Panc1 (cell line): ENCODE results near the gene CLIC1. TPM values are rescaled to one million over a fixed set of nuclear protein-coding genes. Genes with fewer than 3 reads are reported as not detected.

ENCODE experiments used
- ATAC-seq: fragments of 200-7000 bp; cut with Tn5 transposase; 2 replicates; pipeline ENCODE4 v1.9.1; 2020; ENCODE audit warnings: mild to moderate bottlenecking, moderate library complexity
- BruUV-seq: library from RNA; stranded (reverse); fragments of 400-500 nt; replicated peaks from 2 replicates; lab custom pipeline; 2021; lab: Mats Ljungman, UMichigan
- CTCF ChIA-PET: fragments of 300-600 bp; sonication (Branson Sonifier 250); formaldehyde crosslinking; loops from one replicate; lab custom pipeline; 2022; ENCODE audit warnings: antibody characterized with exemption; lab: Charles Lee
- POLR2A ChIA-PET: fragments of 300-600 bp; sonication (Branson Sonifier 250); formaldehyde crosslinking; loops from one replicate; lab custom pipeline; 2022; ENCODE audit warnings: antibody characterized with exemption; lab: Charles Lee
- DNase-seq: peaks from one replicate; pipeline ENCODE4 v3.0.0-alpha.2; 2010; ENCODE audit warnings: low read depth, low spot score
- H3K27ac ChIP-seq: 2 replicates; pipeline ENCODE4 v1.5.1; 2011; ENCODE audit warnings: mild to moderate bottlenecking, low read length, inconsistent platforms
- H3K27me3 ChIP-seq: fragments of 200-500 bp; sonication (Bioruptor generic); 2 replicates; pipeline ENCODE4 v1.6.0; 2014; ENCODE audit warnings: low read length, inconsistent platforms; ENCODE audit not compliant: control insufficient read depth, insufficient read depth
- H3K36me3 ChIP-seq: fragments of 200-500 bp; sonication (Bioruptor generic); 2 replicates; pipeline ENCODE4 v1.5.1; 2014; ENCODE audit warnings: inconsistent platforms, mild to moderate bottlenecking, low read length, moderate library complexity; ENCODE audit not compliant: control insufficient read depth, insufficient read depth
- H3K4me1 ChIP-seq: 2 replicates; pipeline ENCODE4 v1.5.1; 2011; ENCODE audit warnings: inconsistent platforms, mild to moderate bottlenecking, low read length, moderate library complexity; ENCODE audit not compliant: control insufficient read depth, insufficient read depth
- H3K4me3 ChIP-seq, 2 experiments: 2 replicates each; pipeline ENCODE4 v1.5.1; 2011 to 2012; ENCODE audit warnings: low read depth in 2 of 2, low read length in 2 of 2, mild to moderate bottlenecking in 2 of 2, inconsistent platforms in 1 of 2, moderate library complexity in 1 of 2
- H3K9me3 ChIP-seq: fragments of 200-500 bp; sonication (Bioruptor generic); 2 replicates; pipeline ENCODE4 v1.5.1; 2014; ENCODE audit warnings: low read depth, mild to moderate bottlenecking, inconsistent platforms, low read length, moderate library complexity; ENCODE audit not compliant: control insufficient read depth, insufficient read depth
- POLR2AphosphoS5 ChIP-seq: IDR thresholded peaks from 2 replicates; pipeline ENCODE4 v1.6.1; 2012; ENCODE audit warnings: mild to moderate bottlenecking, low read depth, low read length, moderate library complexity
- SIN3A ChIP-seq: IDR thresholded peaks from 2 replicates; pipeline ENCODE4 v1.6.1; 2012; ENCODE audit warnings: low read depth, mild to moderate bottlenecking, low read length, moderate library complexity, borderline replicate concordance; ENCODE audit not compliant: insufficient read depth
- TCF7L2 ChIP-seq: IDR thresholded peaks from 2 replicates; pipeline ENCODE4 v1.6.1; 2011; ENCODE audit warnings: mild to moderate bottlenecking, low read depth, low read length, inconsistent platforms
- in situ Hi-C: cut with HindIII; loops from 2 replicates; pipeline ENCODE4 v1.10.0; 2016; ENCODE audit warnings: low sequenced_read_pairs, low pct_unique_long_range_greater_than_20kb
- intact Hi-C: fragments of 100-400 bp; cut with micrococcal nuclease; formaldehyde crosslinking; loops from one replicate; pipeline ENCODE4 v1.10.0; 2022; ENCODE audit not compliant: unreplicated experiment
- total RNA-seq: library from RNA; stranded (reverse); gene quantifications from one replicate; pipeline ENCODE4 v1.2.1, GENCODE V29; 2021; ENCODE audit not compliant: unreplicated experiment
- TF ChIP-seq, protein P1 (sequence below), 2 experiments: IDR thresholded peaks; 2 replicates each; pipeline ENCODE4 v1.6.1; 2011 to 2012; ENCODE audit warnings: low read depth in 2 of 2, control low read depth in 1 of 2, low read length in 1 of 2, mild to moderate bottlenecking in 1 of 2, moderate library complexity in 1 of 2; ENCODE audit not compliant: insufficient read depth in 1 of 2
- TF ChIP-seq, protein P2 (sequence below): fragments of 450-650 bp; IDR thresholded peaks from 2 replicates; pipeline ENCODE4 v1.5.1; 2017; ENCODE audit warnings: mild to moderate bottlenecking

Gene CLIC1
- total RNA-seq, 1 experiment from 2014 or later: 583 TPM

DNA sequence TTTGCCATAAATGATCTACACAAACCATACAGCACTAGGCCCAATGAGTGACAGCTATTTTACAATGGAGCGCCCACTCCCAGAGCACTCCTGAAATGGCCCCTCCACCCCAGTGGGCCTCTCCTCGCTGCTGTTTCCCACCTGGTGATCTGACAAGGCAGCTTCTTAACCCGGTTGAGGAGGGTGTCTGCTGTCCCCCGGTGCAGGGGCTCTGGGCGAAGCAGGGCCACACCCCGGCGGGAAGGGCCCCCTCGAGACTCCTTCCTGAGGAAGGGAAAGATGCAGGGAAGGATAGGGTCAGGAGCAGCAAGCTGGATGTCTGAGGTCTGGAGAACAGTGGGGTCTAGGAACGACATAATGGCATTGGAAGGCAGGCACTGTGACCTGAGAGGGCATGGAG, 43.4 kb downstream of the CLIC1 start:
- no peaks in the 10 kb centered on the region for H3K27me3 ChIP-seq
- no peaks in the 10 kb centered on the region for H3K4me1 ChIP-seq
- H3K4me3 ChIP-seq: no peak overlapping the region
- ChIA-PET CTCF (no interaction called here), POLR2A (interaction anchor here (0.7 kb wide), 1 partner anchor 46 kb away, joined by 3 read pairs; no protein-coding TSS in a partner anchor)
- BruUV-seq: no TSS peak
- peaks cover 6% of the 10 kb centered on the region; the same call in 1 of the 2 replicates for H3K36me3 ChIP-seq
- no peaks in the 10 kb centered on the region for H3K9me3 ChIP-seq
- in situ Hi-C loops: no loop called here
- TF ChIP-seq, protein P1, sequence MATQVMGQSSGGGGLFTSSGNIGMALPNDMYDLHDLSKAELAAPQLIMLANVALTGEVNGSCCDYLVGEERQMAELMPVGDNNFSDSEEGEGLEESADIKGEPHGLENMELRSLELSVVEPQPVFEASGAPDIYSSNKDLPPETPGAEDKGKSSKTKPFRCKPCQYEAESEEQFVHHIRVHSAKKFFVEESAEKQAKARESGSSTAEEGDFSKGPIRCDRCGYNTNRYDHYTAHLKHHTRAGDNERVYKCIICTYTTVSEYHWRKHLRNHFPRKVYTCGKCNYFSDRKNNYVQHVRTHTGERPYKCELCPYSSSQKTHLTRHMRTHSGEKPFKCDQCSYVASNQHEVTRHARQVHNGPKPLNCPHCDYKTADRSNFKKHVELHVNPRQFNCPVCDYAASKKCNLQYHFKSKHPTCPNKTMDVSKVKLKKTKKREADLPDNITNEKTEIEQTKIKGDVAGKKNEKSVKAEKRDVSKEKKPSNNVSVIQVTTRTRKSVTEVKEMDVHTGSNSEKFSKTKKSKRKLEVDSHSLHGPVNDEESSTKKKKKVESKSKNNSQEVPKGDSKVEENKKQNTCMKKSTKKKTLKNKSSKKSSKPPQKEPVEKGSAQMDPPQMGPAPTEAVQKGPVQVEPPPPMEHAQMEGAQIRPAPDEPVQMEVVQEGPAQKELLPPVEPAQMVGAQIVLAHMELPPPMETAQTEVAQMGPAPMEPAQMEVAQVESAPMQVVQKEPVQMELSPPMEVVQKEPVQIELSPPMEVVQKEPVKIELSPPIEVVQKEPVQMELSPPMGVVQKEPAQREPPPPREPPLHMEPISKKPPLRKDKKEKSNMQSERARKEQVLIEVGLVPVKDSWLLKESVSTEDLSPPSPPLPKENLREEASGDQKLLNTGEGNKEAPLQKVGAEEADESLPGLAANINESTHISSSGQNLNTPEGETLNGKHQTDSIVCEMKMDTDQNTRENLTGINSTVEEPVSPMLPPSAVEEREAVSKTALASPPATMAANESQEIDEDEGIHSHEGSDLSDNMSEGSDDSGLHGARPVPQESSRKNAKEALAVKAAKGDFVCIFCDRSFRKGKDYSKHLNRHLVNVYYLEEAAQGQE (IDR thresholded peaks at IDR 0.05; ENCODE audit: insufficient read depth in 1 of 2, low read depth in 2 of 2, low read length in 1 of 2): no peak
- TF ChIP-seq POLR2AphosphoS5 (no peak), TCF7L2 (no peak), SIN3A (no peak)
- TF ChIP-seq, protein P2, sequence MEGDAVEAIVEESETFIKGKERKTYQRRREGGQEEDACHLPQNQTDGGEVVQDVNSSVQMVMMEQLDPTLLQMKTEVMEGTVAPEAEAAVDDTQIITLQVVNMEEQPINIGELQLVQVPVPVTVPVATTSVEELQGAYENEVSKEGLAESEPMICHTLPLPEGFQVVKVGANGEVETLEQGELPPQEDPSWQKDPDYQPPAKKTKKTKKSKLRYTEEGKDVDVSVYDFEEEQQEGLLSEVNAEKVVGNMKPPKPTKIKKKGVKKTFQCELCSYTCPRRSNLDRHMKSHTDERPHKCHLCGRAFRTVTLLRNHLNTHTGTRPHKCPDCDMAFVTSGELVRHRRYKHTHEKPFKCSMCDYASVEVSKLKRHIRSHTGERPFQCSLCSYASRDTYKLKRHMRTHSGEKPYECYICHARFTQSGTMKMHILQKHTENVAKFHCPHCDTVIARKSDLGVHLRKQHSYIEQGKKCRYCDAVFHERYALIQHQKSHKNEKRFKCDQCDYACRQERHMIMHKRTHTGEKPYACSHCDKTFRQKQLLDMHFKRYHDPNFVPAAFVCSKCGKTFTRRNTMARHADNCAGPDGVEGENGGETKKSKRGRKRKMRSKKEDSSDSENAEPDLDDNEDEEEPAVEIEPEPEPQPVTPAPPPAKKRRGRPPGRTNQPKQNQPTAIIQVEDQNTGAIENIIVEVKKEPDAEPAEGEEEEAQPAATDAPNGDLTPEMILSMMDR: no peak
- H3K27ac ChIP-seq: no peak overlapping the region
- intact Hi-C loops: no loop called here
- DNase-seq (no peak), ATAC-seq (no peak)

GRCh38 chr6:31692353-31692752, 44.0 kb downstream of the CLIC1 start:
- TF ChIP-seq, protein P2: no peak
- TF ChIP-seq SIN3A (no peak), TCF7L2 (no peak), POLR2AphosphoS5 (no peak)
- TF ChIP-seq, protein P1 (IDR thresholded peaks at IDR 0.05; ENCODE audit: insufficient read depth in 1 of 2, low read depth in 2 of 2, low read length in 1 of 2): no peak
- no peak overlapping the region for H3K4me3 ChIP-seq
- intact Hi-C loops (no loop called here), in situ Hi-C loops (no loop called here)
- ATAC-seq (no peak), DNase-seq (no peak)
- no peak overlapping the region for H3K27ac ChIP-seq
- H3K9me3 ChIP-seq: no peaks in the 10 kb centered on the region
- no TSS peak for BruUV-seq
- CTCF ChIA-PET: interaction anchor here (0.6 kb wide), 1 partner anchor 11 kb away, joined by 3 read pairs; the partner anchor contains the start of gene ABHD16A
- no peaks in the 10 kb centered on the region for H3K27me3 ChIP-seq
- H3K36me3 ChIP-seq: 0 out of 2 replicates have a peak, but pooled peaks cover 5% of the 10 kb centered on the region
- no peaks in the 10 kb centered on the region for H3K4me1 ChIP-seq
- POLR2A ChIA-PET: no interaction called here
